Measurements from ENCODE around the gene ZDHHC13.

ZDHHC13 gene

DNA sequence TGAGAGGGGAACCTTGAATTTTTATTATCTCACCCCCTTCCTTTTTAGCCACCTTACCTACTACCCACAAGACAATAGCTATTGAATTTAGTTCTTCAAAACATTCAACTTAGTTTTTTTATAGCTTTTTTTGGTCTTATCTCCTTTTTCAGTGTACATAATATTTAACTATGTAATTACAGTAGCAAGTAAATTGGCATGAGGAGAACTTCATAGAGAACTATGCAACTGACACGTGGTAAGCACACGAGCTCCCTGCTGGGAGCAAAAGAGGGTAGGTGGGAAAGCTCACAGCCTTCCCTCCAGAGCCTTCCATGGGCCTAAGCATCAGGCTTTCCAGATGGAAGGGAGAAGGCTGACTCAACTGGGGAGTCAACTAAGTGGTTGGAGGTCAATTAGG is 22.1 kb upstream of the ZDHHC13 start:
- H3K4me3 ChIP-seq (ENCODE audit: low read depth, low read length) = no peak overlapping the region
- TF ChIP-seq, protein P1, sequence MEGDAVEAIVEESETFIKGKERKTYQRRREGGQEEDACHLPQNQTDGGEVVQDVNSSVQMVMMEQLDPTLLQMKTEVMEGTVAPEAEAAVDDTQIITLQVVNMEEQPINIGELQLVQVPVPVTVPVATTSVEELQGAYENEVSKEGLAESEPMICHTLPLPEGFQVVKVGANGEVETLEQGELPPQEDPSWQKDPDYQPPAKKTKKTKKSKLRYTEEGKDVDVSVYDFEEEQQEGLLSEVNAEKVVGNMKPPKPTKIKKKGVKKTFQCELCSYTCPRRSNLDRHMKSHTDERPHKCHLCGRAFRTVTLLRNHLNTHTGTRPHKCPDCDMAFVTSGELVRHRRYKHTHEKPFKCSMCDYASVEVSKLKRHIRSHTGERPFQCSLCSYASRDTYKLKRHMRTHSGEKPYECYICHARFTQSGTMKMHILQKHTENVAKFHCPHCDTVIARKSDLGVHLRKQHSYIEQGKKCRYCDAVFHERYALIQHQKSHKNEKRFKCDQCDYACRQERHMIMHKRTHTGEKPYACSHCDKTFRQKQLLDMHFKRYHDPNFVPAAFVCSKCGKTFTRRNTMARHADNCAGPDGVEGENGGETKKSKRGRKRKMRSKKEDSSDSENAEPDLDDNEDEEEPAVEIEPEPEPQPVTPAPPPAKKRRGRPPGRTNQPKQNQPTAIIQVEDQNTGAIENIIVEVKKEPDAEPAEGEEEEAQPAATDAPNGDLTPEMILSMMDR (IDR thresholded peaks at IDR 0.05; ENCODE audit: low read depth, low read length, missing control alignments) = no peak
- in situ Hi-C loops (cut with HindIII; ENCODE audit: low sequenced_read_pairs) = no loop called here
- DNase-seq (ENCODE audit: low read depth) = no peak

DNA sequence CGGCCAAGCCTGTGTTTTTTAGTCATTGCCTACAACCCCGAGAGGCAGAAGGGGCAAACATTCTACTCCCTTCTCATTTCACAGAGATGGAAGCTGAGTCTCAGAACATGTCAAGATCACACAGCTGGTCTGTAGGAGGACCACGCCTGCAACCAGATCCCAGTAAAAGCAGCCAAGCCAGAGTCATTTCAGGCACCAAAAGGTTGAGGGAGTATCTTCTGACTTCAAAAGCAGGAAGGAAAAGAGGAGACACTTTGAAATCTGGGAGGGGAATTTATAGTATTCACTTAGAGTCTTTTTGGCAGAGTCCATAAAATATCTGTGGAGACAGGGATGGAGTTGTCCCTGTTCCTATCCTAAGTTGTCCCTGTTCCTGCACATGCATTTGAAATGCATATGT is 17.9 kb upstream of the ZDHHC13 start:
- DNase-seq (ENCODE audit: low read depth) = no peak
- TF ChIP-seq, protein P1 (IDR thresholded peaks at IDR 0.05; ENCODE audit: low read depth, low read length, missing control alignments) = no peak
- no peak overlapping the region for H3K4me3 ChIP-seq (ENCODE audit: low read depth, low read length)
- in situ Hi-C loops (cut with HindIII; ENCODE audit: low sequenced_read_pairs) = no loop called here

DNA sequence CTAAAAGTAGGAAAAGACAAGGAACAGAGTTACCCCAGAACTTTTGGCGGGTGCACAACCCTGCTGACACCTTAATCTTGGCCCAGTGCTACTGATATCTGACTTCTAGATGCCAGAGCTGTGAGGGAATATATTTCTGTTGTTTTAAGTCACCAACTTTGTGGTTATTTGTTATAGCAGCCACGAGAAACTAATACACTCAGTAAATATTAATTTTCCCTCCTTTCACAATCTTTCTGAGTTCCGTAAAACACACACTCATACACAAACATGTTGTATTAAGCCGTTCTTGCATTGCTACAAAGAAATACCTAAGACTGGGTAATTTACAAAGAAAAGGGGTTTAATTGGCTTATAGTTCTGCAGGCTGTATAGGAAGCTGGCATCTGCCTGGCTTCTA is 16.1 kb upstream of the ZDHHC13 start:
- no peak overlapping the region for H3K4me3 ChIP-seq (ENCODE audit: low read depth, low read length)
- TF ChIP-seq, protein P1 (IDR thresholded peaks at IDR 0.05; ENCODE audit: low read depth, low read length, missing control alignments) = no peak
- in situ Hi-C loops (cut with HindIII; ENCODE audit: low sequenced_read_pairs) = no loop called here
- no peak for DNase-seq (ENCODE audit: low read depth)

DNA sequence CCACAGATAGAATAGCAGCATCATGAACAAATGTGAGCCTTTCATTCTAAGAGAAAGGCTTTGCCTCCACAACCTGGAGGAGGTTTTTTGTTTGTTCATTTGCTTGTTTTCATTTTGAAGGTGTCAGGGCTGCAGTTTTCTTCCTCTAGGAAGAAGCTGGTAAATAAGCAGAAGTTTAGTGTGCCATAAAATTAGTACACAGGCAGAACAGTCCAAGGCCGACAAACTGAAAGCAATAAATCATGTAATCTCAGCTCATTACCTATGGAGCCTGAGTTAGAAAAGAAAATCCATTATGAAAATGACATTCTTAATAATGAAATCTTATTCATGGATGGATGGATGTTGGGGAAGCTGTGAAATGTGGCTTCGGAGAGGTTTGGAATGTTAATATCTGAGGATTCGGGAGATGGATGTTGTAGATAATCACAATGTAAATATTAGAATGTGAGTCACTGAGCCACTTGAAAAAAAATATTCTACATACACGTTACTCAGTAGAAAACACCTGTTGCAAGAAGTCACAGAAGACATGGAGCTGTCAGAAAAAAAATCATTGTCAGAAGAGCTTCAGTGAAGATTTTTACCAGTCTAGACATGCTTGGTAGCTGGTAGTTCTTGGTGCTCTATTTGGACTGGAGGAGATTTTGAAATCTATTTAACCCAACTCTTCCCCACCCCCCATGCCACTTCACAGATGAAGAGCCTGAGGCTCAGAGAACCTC is 15.0 kb upstream of the ZDHHC13 start:
- in situ Hi-C loops (cut with HindIII; ENCODE audit: low sequenced_read_pairs) = no loop called here
- DNase-seq (ENCODE audit: low read depth) = no peak
- H3K4me3 ChIP-seq (ENCODE audit: low read depth, low read length) = no peak overlapping the region
- TF ChIP-seq, protein P1 (IDR thresholded peaks at IDR 0.05; ENCODE audit: low read depth, low read length, missing control alignments) = no peak

DNA sequence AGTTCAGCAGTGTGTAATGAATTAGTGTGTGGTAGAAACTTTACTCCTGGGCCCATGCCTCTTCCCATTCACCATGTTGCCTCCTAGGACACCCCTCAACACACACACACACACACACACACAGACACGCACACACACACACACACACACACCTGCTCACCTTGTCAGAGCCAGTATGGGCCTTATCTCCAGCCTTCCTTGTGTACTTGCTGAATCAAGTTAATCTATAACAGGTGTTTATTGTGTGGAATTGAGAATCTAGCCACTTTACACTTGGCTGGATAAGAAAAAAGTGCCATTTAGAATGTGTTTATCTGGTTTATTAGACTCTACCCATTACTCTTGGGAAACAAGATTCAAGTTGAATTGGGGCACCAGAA is 14.5 kb upstream of the ZDHHC13 start:
- in situ Hi-C loops (cut with HindIII; ENCODE audit: low sequenced_read_pairs) = no loop called here
- TF ChIP-seq, protein P1 (IDR thresholded peaks at IDR 0.05; ENCODE audit: low read depth, low read length, missing control alignments) = no peak
- DNase-seq (ENCODE audit: low read depth) = no peak
- H3K4me3 ChIP-seq (ENCODE audit: low read depth, low read length) = no peak overlapping the region

DNA sequence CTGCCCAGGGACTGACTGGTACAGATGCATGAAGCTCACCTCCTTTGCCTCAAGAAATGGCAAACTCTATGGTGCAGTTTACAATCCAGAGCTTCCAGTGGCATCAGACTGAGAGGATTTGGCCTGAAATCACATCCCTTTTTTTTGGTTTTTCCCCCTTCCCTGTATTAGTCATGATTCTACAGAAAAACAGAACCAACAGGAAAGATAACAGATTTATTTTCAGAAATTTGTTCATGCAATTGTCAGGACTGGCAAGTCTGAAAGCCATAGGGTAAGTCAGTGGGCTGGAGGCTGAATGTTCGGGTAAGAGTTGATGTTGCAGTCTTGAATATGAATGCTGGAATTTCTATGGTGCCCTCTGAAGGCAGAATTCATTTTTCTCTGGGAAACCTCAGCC is 12.0 kb upstream of the ZDHHC13 start:
- TF ChIP-seq, protein P1 (IDR thresholded peaks at IDR 0.05; ENCODE audit: low read depth, low read length, missing control alignments) = no peak
- in situ Hi-C loops (cut with HindIII; ENCODE audit: low sequenced_read_pairs) = no loop called here
- H3K4me3 ChIP-seq (ENCODE audit: low read depth, low read length) = no peak overlapping the region
- no peak for DNase-seq (ENCODE audit: low read depth)
